ENCODE results near the gene RNF208.
"Not testable (repeated sequence)": the region's sequence is repeated elsewhere in the genome, so short reads cannot be mapped to it uniquely, and the experiment has no call there.

The RNF208 gene

GRCh38 chr9:137252555-137253506 lies 30.8 kb upstream of the RNF208 start:
- DNase-seq: no peak

- DNase-seq: no peak
Measured at GRCh38 chr9:137251490-137252268, 29.6 kb upstream of the RNF208 start.

GRCh38 chr9:137251194-137251461 lies 29.1 kb upstream of the RNF208 start, which contains the start of gene STPG3:
Gene STPG3, plus strand, starts transcription at chr9:137251286. Its CDS starts 1 bp downstream, at chr9:137251287.
- no peak for DNase-seq

GRCh38 chr9:137250329-137251193 lies 28.5 kb upstream of the RNF208 start:
- no peak for DNase-seq

GRCh38 chr9:137247916-137248175 lies 25.8 kb upstream of the RNF208 start:
- no peak for DNase-seq

GRCh38 chr9:137247135-137247915 lies 25.3 kb upstream of the RNF208 start:
- no peak for DNase-seq

GRCh38 chr9:137245450-137246421 lies 23.7 kb upstream of the RNF208 start:
- peak; percentile 39 for DNase-seq

- no peak for DNase-seq
Measured at GRCh38 chr9:137244486-137245449, 22.7 kb upstream of the RNF208 start.

GRCh38 chr9:137243626-137244485 lies 21.8 kb upstream of the RNF208 start:
- DNase-seq: no peak

GRCh38 chr9:137243266-137243625 lies 21.2 kb upstream of the RNF208 start:
- DNase-seq: not testable (repeated sequence)

GRCh38 chr9:137242269-137243203 lies 20.5 kb upstream of the RNF208 start:
- DNase-seq: no peak

GRCh38 chr9:137241490-137242268 lies 19.6 kb upstream of the RNF208 start:
- DNase-seq: no peak

GRCh38 chr9:137240841-137241489 lies 18.9 kb upstream of the RNF208 start, which contains the start of gene TUBB4B:
Gene TUBB4B, plus strand, starts transcription at chr9:137241287. Its CDS starts 74 bp downstream, at chr9:137241361.
- peak; percentile 100 for DNase-seq

- no peak for DNase-seq
Measured at GRCh38 chr9:137240318-137240840, 18.3 kb upstream of the RNF208 start.

- not testable (repeated sequence) for DNase-seq
Measured at GRCh38 chr9:137239541-137240200, 17.6 kb upstream of the RNF208 start.
